Measurements from ENCODE around the gene LYST. TPM values are rescaled to one million over a fixed set of nuclear protein-coding genes. Genes with fewer than 3 reads are reported as not detected.

Gene LYST
- polyA plus RNA-seq, 1 of the 3 experiments (the other 2 are of a cell fraction): 3.9 TPM

- no peak for TF ChIP-seq REST (IDR thresholded peaks at IDR 0.05; ENCODE audit: low read depth, low read length)
- no peak for TF ChIP-seq MEF2A (IDR thresholded peaks at IDR 0.05; ENCODE audit: borderline replicate concordance, low read depth)
- TF ChIP-seq PBX3 (IDR thresholded peaks at IDR 0.05): peak; percentile 7; the same call in 1 of the 2 replicates
- no peak for TF ChIP-seq IRF3 (IDR thresholded peaks at IDR 0.05; ENCODE audit: low read depth, low read length)
- TF ChIP-seq RXRA (IDR thresholded peaks at IDR 0.05; ENCODE audit: borderline replicate concordance, low read depth): no peak
- no peak for TF ChIP-seq TEAD4 (IDR thresholded peaks at IDR 0.05; ENCODE audit: borderline replicate concordance, insufficient read depth)
- no peak for TF ChIP-seq YY1 (IDR thresholded peaks at IDR 0.05; ENCODE audit: low read depth)
- TF ChIP-seq RAD21 (IDR thresholded peaks at IDR 0.05; ENCODE audit: low read length): 0 out of 2 replicates have a peak, but pooled peaks have one; percentile 21
- TF ChIP-seq POLR2AphosphoS5 (IDR thresholded peaks at IDR 0.05; ENCODE audit: low read depth, low read length): no peak
- TF ChIP-seq FOXM1 (IDR thresholded peaks at IDR 0.05; ENCODE audit: low read depth): no peak
- TF ChIP-seq GATA2 (CRISPR knock-in tag; IDR thresholded peaks at IDR 0.05): no peak
Observed at GRCh38 chr1:235617808-235618207, 248.9 kb downstream of the LYST start (continued).

GRCh38 chr1:235617140-235617539 is 249.6 kb downstream of the LYST start:
- Histone ChIP-seq H2AFZ (ENCODE audit: low read depth) (no peak overlapping the region), H4K20me1 (ENCODE audit: insufficient read depth) (no peaks in the 10 kb centered on the region), H3K4me2 (no peak overlapping the region), H3K9me3 (no peaks in the 10 kb centered on the region), H3K9ac (no peak overlapping the region), H3K9me2 (no peaks in the 10 kb centered on the region), H3K4me3 (ENCODE audit: low read depth in 2 of 2, low read length in 1 of 2) (no peak overlapping the region), H3F3A (replicated peaks; ENCODE audit: insufficient read depth) (no peaks in the 10 kb centered on the region), H3K36me3 (replicated peaks in 1 of 2; ENCODE audit: control insufficient read depth in 1 of 2, insufficient read depth in 2 of 2, low read length in 1 of 2) (no peaks in the 10 kb centered on the region), H3K27ac (ENCODE audit: low read depth in 2 of 2, low read length in 1 of 2) (no peak overlapping the region), H3K27me3 (ENCODE audit: insufficient read depth) (no peaks in the 10 kb centered on the region), H3K79me2 (ENCODE audit: insufficient read depth) (no peaks in the 10 kb centered on the region), H3K4me1 (ENCODE audit: control insufficient read depth in 1 of 2, insufficient read depth in 2 of 2, low read depth in 1 of 2, low read length in 1 of 2) (peaks cover 8 to 9% of the 10 kb centered on the region in 2 experiments; a peak in 3 of 4 replicates)
- no peak for TF ChIP-seq FOSL2 (IDR thresholded peaks at IDR 0.05; ENCODE audit: borderline replicate concordance, low read depth)
- no peak for TF ChIP-seq SIN3A (IDR thresholded peaks at IDR 0.05; ENCODE audit: borderline replicate concordance, low read depth, low read length)
- WGBS (ENCODE audit: low lambda C conversion rate): 71% methylated on average over 3 of the region's 3 CpGs
- ChIA-PET CTCF (interaction anchor here (0.7 kb wide), 1 partner anchor 33 kb away, joined by 3 read pairs; no protein-coding TSS in a partner anchor), POLR2A (no interaction called here)
- DNase-seq: no peak
